HFF-Myc (cell line): ENCODE measurements around the gene MAPRE3.

Source experiments
- DNase-seq: peaks from one replicate; pipeline ENCODE4 v3.0.0-alpha.2; 2011; ENCODE audit warnings: low read depth; ENCODE audit errors: extremely low read depth
- H3K4me3 ChIP-seq: replicated peaks from 2 replicates; pipeline ENCODE4 v1.5.1; 2011; ENCODE audit warnings: low read depth, mild to moderate bottlenecking, control low read depth, low read length
- TF ChIP-seq, protein P1 (sequence below): IDR thresholded peaks from 2 replicates; pipeline ENCODE4 v1.5.1; 2012; ENCODE audit warnings: mild to moderate bottlenecking, low read depth, low read length, control low read depth; ENCODE audit errors: missing control alignments

The MAPRE3 gene

DNA sequence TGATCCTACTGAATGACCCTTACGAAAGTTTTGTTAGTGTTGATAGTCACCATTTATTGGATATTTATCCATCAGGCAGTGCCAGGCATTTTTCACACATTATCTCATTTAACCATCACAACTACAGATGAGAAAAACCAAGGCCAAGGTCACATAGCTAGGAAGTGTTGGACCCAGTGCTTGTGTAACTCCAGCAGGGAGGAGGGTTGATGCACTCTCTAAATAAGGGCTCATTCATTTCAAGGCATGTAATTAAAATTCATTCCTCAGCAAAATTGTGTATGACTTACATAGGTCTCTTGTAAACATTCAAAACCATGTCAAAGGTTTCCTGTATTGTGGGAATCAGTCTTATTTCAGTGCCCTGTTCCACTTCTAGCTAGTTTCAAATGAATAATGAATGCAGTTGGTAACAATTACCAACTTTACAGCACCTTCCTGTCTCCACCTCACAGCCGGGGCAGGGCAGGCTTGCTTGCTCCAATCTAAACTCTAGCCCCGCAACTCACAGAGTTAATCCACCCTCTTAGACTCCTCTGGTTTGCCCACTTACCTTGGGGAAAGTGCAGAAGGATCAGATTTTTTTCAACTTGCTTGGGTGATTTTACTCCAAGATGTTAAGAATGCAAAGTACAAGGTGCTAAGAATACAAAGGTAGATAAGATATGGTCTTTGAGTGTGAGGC, 5.8 kb upstream of the MAPRE3 start:
- no peak overlapping the region for H3K4me3 ChIP-seq
- TF ChIP-seq, protein P1, sequence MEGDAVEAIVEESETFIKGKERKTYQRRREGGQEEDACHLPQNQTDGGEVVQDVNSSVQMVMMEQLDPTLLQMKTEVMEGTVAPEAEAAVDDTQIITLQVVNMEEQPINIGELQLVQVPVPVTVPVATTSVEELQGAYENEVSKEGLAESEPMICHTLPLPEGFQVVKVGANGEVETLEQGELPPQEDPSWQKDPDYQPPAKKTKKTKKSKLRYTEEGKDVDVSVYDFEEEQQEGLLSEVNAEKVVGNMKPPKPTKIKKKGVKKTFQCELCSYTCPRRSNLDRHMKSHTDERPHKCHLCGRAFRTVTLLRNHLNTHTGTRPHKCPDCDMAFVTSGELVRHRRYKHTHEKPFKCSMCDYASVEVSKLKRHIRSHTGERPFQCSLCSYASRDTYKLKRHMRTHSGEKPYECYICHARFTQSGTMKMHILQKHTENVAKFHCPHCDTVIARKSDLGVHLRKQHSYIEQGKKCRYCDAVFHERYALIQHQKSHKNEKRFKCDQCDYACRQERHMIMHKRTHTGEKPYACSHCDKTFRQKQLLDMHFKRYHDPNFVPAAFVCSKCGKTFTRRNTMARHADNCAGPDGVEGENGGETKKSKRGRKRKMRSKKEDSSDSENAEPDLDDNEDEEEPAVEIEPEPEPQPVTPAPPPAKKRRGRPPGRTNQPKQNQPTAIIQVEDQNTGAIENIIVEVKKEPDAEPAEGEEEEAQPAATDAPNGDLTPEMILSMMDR: no peak
- no peak for DNase-seq

DNA sequence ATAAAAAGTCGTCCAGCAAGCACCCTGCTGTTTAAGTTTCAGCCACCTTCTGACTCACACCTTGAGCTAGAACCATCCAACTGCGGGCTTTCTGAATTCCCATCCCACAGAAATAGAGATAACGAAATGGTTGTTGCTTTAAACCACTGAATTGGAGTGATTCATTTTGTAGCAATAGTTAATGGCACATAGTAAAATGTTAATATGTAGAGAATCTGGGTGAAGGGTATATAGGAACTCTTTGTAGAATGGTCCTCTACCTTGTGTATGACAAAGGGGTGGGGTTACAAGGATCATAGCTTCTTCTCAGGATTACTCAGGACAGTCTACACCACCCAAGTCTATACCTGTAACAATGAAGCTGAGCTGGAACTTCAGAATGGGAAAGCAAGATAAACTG, 2.4 kb upstream of the MAPRE3 start:
- TF ChIP-seq, protein P1: no peak
- no peak for DNase-seq

DNA sequence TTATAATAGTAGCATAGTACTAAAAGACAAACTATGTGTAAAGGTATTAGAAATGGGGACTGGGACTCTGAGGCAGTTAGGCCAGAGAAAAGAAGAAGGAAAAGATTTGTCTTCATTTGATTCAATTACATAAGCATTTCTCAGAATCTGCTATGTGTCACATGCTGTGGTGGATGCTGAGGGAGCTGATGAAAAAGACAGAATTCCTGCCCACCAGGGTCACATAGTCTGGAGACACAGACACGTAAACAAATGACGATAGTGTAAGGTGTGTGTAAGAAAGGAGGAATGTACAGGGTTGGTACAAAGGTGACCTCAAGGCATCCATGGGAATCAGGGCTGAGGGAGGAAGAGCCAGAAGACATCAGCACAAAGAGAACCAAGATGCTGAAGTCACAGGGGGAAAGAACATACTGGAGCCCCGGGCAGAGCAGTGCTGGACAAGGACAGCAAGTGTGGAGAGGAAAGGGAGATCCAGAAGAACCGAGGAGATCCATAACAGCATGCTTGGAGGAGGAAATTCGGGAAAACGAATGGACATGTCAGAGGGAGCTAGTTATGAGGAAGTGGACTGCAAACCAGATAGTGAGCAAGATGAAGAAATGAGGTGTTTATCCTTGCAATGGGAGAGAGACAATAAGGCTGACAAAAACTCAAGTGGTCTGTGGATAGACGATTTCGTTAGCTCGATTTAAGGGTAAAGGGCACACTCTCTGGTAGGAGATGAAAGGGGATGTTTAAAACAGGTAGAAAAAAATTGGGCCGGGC, 1.2 kb upstream of the MAPRE3 start:
- TF ChIP-seq, protein P1: no peak
- DNase-seq: no peak
- no peak overlapping the region for H3K4me3 ChIP-seq

More for the DNA sequence above, 2.4 kb upstream of the MAPRE3 start:
- H3K4me3 ChIP-seq: no peak overlapping the region

DNA sequence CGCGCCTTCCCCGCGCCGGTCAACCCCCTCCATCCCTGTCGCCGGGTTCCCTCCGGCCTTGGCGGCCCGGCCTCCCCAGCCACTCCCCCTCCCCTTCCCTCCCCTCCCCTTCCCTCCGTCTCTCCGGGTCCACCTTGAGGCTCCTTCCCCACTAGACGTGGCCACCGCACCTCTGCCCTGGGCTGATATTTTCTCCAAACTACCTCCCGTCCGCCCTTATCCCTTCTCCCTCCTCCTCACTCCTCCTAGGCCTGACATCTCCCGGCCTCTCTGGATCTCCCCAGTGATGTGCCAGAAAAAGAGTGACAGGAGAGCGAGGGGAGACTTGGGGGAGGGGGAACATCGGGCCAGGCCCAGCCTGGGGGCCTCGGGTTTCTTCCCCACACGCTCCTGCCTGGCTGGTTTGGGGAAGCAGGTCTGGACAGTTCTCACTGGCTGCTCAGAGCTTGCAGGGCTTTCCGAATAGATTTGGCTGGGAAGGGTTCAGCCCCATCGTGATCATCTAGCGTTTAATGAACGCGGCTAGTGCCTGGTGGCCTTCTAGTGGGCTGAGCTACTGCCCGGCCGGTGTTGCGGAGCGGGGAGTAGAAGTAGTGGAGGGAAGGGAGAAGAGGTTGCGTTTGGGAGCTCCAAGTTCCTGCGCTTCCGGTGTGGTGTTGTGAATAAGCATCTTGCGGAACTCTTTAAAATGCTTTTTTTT, 641 bp downstream of the MAPRE3 start:
- TF ChIP-seq, protein P1: no peak
- DNase-seq: no peak
- peak overlapping the region; percentile 62 for H3K4me3 ChIP-seq

DNA sequence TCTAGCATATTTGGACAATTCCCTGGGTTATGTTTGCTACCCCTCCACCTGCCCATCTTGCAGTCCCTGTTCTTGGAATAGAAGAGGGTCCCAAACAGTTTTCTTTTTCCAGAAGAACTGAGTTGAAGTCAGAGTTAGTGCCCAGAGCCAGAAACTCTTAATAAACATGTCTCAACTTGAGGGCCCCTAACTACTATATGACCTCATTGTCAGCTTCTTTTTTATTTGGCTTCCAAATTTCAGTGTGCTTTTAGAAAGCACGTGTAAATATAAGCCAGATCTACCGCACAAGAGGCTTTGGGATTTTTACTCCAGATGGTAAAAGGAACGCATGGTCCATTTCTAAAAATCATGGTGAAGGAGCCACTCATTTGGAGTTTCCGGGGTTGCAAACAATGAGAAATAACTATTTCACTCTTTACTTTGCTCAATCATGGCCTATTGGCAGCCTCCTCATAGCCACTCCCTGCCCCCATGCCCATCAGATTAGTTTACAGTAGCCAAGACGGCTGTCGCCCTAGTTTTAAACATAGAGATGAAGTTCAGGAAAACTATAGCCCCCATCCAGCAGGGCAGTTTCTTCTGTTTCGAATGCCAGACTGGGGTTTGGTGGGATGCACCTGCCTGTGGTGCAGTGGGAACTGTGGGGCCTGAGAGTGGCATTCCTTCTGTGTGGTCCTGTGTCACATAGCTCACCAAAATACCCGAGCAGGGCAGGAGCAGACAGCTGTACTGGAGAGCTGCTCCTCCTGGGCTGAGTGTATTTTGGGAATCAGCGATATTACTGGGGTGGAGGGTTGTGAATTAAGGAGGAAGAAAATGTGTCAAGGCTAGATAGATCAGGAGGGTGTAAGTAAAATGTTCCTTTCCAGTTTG, 1.7 kb downstream of the MAPRE3 start:
- peak overlapping the region; percentile 62; the same call in 1 of the 2 replicates for H3K4me3 ChIP-seq
- TF ChIP-seq, protein P1: no peak
- DNase-seq: no peak

DNA sequence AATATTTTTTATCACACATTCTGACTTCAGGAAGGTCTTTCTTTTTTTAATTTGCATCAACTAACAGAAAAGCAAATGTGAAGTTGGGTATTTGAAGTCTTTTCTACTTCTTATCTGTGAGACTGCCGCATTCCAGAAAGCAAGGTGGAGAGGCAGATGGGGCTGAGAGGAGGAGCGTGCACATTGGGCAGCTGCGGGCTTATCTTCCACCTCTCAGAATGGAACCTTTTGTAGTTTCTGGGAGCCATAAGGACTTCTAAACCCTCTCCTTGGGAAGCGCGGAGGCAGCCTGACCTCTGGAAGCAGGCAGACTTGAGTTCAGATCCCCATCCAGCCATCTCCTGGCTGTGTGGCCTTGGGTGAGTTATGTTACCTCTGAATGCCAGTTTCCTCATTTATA, 3.9 kb downstream of the MAPRE3 start:
- TF ChIP-seq, protein P1: no peak
- no peak for DNase-seq
- H3K4me3 ChIP-seq: no peak overlapping the region
